ENCODE measurements around the gene RHBDF1. TPM values are rescaled to one million over a fixed set of nuclear protein-coding genes. Genes with fewer than 3 reads are reported as not detected.

The RHBDF1 gene
- total and polyA plus RNA-seq, 9 of the 15 experiments (the other 6 are each of a cell fraction or from before 2014, with no cell fraction given) = 1.0 to 8.2 (median 4.2) TPM

GRCh38 chr16:77807-78443 is 5.5 kb upstream of the RHBDF1 start, which contains the start of gene MPG (continued):
- peak; percentile 96 for TF ChIP-seq ZNF740 (CRISPR knock-in tag; IDR thresholded peaks at IDR 0.05)
- TF ChIP-seq ZNF740 (tag; IDR thresholded peaks at IDR 0.05) = peak in 1 of 2 experiments; percentile 84; a peak in 2 of 4 replicates
- TF ChIP-seq DLX4 (CRISPR knock-in tag; IDR thresholded peaks at IDR 0.05) = no peak
- no peak for TF ChIP-seq ZBTB33 (CRISPR knock-in tag; IDR thresholded peaks at IDR 0.05)
- peak in 1 of 2 experiments; percentile 77; a peak in 2 of 4 replicates for TF ChIP-seq NONO (IDR thresholded peaks at IDR 0.05; ENCODE audit: low read depth in 2 of 2, low read length in 1 of 2)
- TF ChIP-seq PTBP1 (IDR thresholded peaks at IDR 0.05; ENCODE audit: low read depth, low read length) = no peak
- TF ChIP-seq TGIF2 (CRISPR knock-in tag; IDR thresholded peaks at IDR 0.05) = no peak
- TF ChIP-seq ZNF121 (CRISPR knock-in tag; conservative IDR thresholded peaks at IDR 0.05) = no peak
- no peak for TF ChIP-seq AFF1 (IDR thresholded peaks at IDR 0.05; ENCODE audit: low read depth in 1 of 2, partially characterized antibody in 2 of 2)
- TF ChIP-seq GATA2 (CRISPR knock-in tag; IDR thresholded peaks at IDR 0.05) = no peak
- no peak for TF ChIP-seq NFYB (IDR thresholded peaks at IDR 0.05; ENCODE audit: extremely low read depth, insufficient read length)
- 0 out of 2 replicates have a peak, but pooled peaks have one; percentile 22 for TF ChIP-seq HCFC1 (IDR thresholded peaks at IDR 0.05; ENCODE audit: low read depth, low read length)
- TF ChIP-seq ZKSCAN1 (IDR thresholded peaks at IDR 0.05; ENCODE audit: low read depth, low read length) = no peak
- TF ChIP-seq RBFOX2 (IDR thresholded peaks at IDR 0.05; ENCODE audit: low read depth, low read length) = peak; percentile 66
- TF ChIP-seq ATF6 (CRISPR knock-in tag; IDR thresholded peaks at IDR 0.05) = no peak
- TF ChIP-seq ZBTB7A (IDR thresholded peaks at IDR 0.05; ENCODE audit: borderline replicate concordance, control insufficient read depth, low read depth, low read length) = peak; percentile 85; the same call in 1 of the 2 replicates
- no peak for TF ChIP-seq ZNF707 (CRISPR knock-in tag; conservative IDR thresholded peaks at IDR 0.05)
